H1 (cell line): ENCODE data around the gene SMS. TPM values are rescaled to one million over a fixed set of nuclear protein-coding genes. Genes with fewer than 3 reads are reported as not detected.

Source experiments
- CTCF ChIA-PET: fragments of 300-600 bp; sonication (Branson Sonifier 250); formaldehyde crosslinking; loops from one replicate; lab custom pipeline; 2021; ENCODE audit not compliant: partially characterized antibody; lab: Charles Lee
- POLR2A ChIA-PET: fragments of 300-600 bp; sonication (Branson Sonifier 250); formaldehyde crosslinking; loops from one replicate; lab custom pipeline; 2021; ENCODE audit warnings: inconsistent platforms; ENCODE audit not compliant: partially characterized antibody; lab: Charles Lee
- DNase-seq, 2 experiments: peaks; one replicate each; pipeline versions ENCODE4 v3.0.0 to v3.0.0-alpha.2; 2010 to 2022; ENCODE audit warnings: low spot score in 2 of 2, low read depth in 1 of 2, mixed read lengths in 1 of 2
- FAIRE-seq: peaks from 2 replicates; lab custom pipeline; 2011; peaks lifted over from hg19 to GRCh38; lab: Jason Lieb, UNC
- H2AFZ ChIP-seq: 2 replicates; pipeline ENCODE4 v1.8.1; 2012; ENCODE audit warnings: low read length, inconsistent platforms
- H2AK5ac ChIP-seq: 2 replicates; pipeline ENCODE4 v1.6.1; 2013; ENCODE audit warnings: low read depth, low read length
- H2BK120ac ChIP-seq: replicated peaks from 2 replicates; pipeline ENCODE3; 2013; ENCODE audit warnings: low read depth, low read length, inconsistent platforms
- H2BK12ac ChIP-seq: 2 replicates; pipeline ENCODE4 v1.6.1; 2013; ENCODE audit warnings: low read depth, low read length
- H2BK15ac ChIP-seq: 2 replicates; pipeline ENCODE4 v1.6.1; 2013; ENCODE audit warnings: low read length
- H2BK20ac ChIP-seq: 2 replicates; pipeline ENCODE4 v1.6.1; 2013; ENCODE audit warnings: low read length
- H2BK5ac ChIP-seq: 2 replicates; pipeline ENCODE4 v1.6.1; 2013; ENCODE audit warnings: low read depth, low read length
- H3K14ac ChIP-seq: 2 replicates; pipeline ENCODE4 v1.6.1; 2013; ENCODE audit warnings: inconsistent platforms; ENCODE audit not compliant: insufficient read length
- H3K18ac ChIP-seq: 2 replicates; pipeline ENCODE4 v1.6.1; 2013; ENCODE audit warnings: low read length; ENCODE audit errors: extremely low read depth
- H3K23ac ChIP-seq: 2 replicates; pipeline ENCODE4 v1.6.1; 2013; ENCODE audit warnings: inconsistent platforms; ENCODE audit not compliant: insufficient read length
- H3K23me2 ChIP-seq: 2 replicates; pipeline ENCODE4 v1.6.1; 2013; ENCODE audit warnings: low read depth, low read length
- H3K27ac ChIP-seq: 2 replicates; pipeline ENCODE4 v1.6.1; 2011; ENCODE audit warnings: low read depth, low read length, inconsistent platforms
- H3K27me3 ChIP-seq, 4 experiments: replicated peaks in 1 of 4; 1 replicate in 1 of 4; 2 replicates in 3 of 4; pipeline versions ENCODE4 v1.6.1 to v1.8.1; 2011 to 2013; ENCODE audit warnings: low read length in 3 of 4, mild to moderate bottlenecking in 3 of 4, inconsistent platforms in 2 of 4, mixed read lengths in 2 of 4, moderate library complexity in 1 of 4; ENCODE audit not compliant: control insufficient read depth in 3 of 4, insufficient read depth in 3 of 4; ENCODE audit errors: extremely low read depth in 1 of 4
- H3K36me3 ChIP-seq, 4 experiments: 2 replicates each; pipeline versions ENCODE4 v1.6.1 to v1.8.1; 2011 to 2013; ENCODE audit warnings: mild to moderate bottlenecking in 4 of 4, low read length in 3 of 4, moderate library complexity in 2 of 4, control low read depth in 1 of 4, inconsistent platforms in 1 of 4; ENCODE audit not compliant: insufficient read depth in 4 of 4, control insufficient read depth in 2 of 4
- H3K4ac ChIP-seq: replicated peaks from 2 replicates; pipeline ENCODE3; 2013; ENCODE audit warnings: low read length, low read depth, mixed read lengths, inconsistent platforms; ENCODE audit not compliant: insufficient read length
- H3K4me1 ChIP-seq, 4 experiments: replicated peaks in 1 of 4; 1 replicate in 1 of 4; 2 replicates in 3 of 4; pipeline versions ENCODE4 v1.6.1 to v1.8.1; 2011 to 2013; ENCODE audit warnings: low read length in 3 of 4, inconsistent platforms in 2 of 4, mixed read lengths in 1 of 4; ENCODE audit not compliant: insufficient read depth in 4 of 4, control insufficient read depth in 3 of 4
- H3K4me2 ChIP-seq, 2 experiments: 2 replicates each; pipeline versions ENCODE4 v1.6.1 to v1.8.1; 2011 to 2013; ENCODE audit warnings: low read depth in 2 of 2, low read length in 2 of 2, control low read depth in 1 of 2, inconsistent platforms in 1 of 2, mild to moderate bottlenecking in 1 of 2; ENCODE audit not compliant: insufficient read depth in 1 of 2
- H3K4me3 ChIP-seq, 4 experiments: fragments of 200-600, 300-600 bp in 1 of 4; sonication (generic), shearing (Covaris generic), sonication (Bioruptor Twin) in 1 of 4; 2 replicates each; pipeline versions ENCODE4 v1.5.1 to v1.8.1; 2011 to 2016; ENCODE audit warnings: low read length in 4 of 4, low read depth in 3 of 4, control low read depth in 2 of 4, inconsistent platforms in 2 of 4, mild to moderate bottlenecking in 2 of 4, mixed read lengths in 1 of 4, moderate library complexity in 1 of 4; ENCODE audit not compliant: insufficient read depth in 2 of 4; ENCODE audit errors: extremely low read depth in 1 of 4
- H3K56ac ChIP-seq: replicated peaks from 2 replicates; pipeline ENCODE3; 2013; ENCODE audit warnings: low read depth, mild to moderate bottlenecking, mixed read lengths, low read length, inconsistent platforms; ENCODE audit not compliant: insufficient read length
- H3K79me1 ChIP-seq: 2 replicates; pipeline ENCODE4 v1.6.1; 2013; ENCODE audit warnings: low read depth, low read length, control low read depth
- H3K79me2 ChIP-seq, 2 experiments: 2 replicates each; pipeline versions ENCODE4 v1.6.1 to v1.8.1; 2012 to 2013; ENCODE audit warnings: low read length in 2 of 2, mild to moderate bottlenecking in 2 of 2, inconsistent platforms in 1 of 2; ENCODE audit not compliant: insufficient read depth in 2 of 2, control insufficient read depth in 1 of 2
- H3K9ac ChIP-seq, 4 experiments: replicated peaks in 1 of 4; 1 replicate in 1 of 4; 2 replicates in 3 of 4; pipeline versions ENCODE4 v1.6.1 to v1.8.1; 2011 to 2013; ENCODE audit warnings: low read depth in 3 of 4, low read length in 3 of 4, control low read depth in 2 of 4, mild to moderate bottlenecking in 2 of 4, moderate library complexity in 2 of 4, inconsistent platforms in 1 of 4; ENCODE audit errors: extremely low read depth in 1 of 4
- H3K9me3 ChIP-seq, 2 experiments: 2 replicates each; pipeline versions ENCODE4 v1.6.1 to v1.8.1; 2012 to 2013; ENCODE audit warnings: mild to moderate bottlenecking in 2 of 2, moderate library complexity in 2 of 2, control low read depth in 1 of 2, inconsistent platforms in 1 of 2, low read depth in 1 of 2, low read length in 1 of 2, mixed read lengths in 1 of 2; ENCODE audit not compliant: insufficient read depth in 2 of 2
- H4K20me1 ChIP-seq, 2 experiments: replicated peaks in 1 of 2; 2 replicates each; pipeline versions ENCODE3 to v1.8.1; 2011 to 2013; ENCODE audit warnings: inconsistent platforms in 2 of 2, low read length in 2 of 2, mild to moderate bottlenecking in 1 of 2; ENCODE audit not compliant: insufficient read depth in 2 of 2, control insufficient read depth in 1 of 2
- H4K5ac ChIP-seq: 2 replicates; pipeline ENCODE4 v1.6.1; 2013; ENCODE audit warnings: low read length, low read depth, mixed read lengths, inconsistent platforms; ENCODE audit not compliant: insufficient read length
- H4K8ac ChIP-seq: 2 replicates; pipeline ENCODE4 v1.8.0; 2013; ENCODE audit warnings: mild to moderate bottlenecking, moderate library complexity, low read length, inconsistent platforms; ENCODE audit not compliant: insufficient read depth; ENCODE audit errors: extremely low read depth
- H4K91ac ChIP-seq: replicated peaks from 2 replicates; pipeline ENCODE3; 2013; ENCODE audit warnings: low read length, mixed read lengths, inconsistent platforms; ENCODE audit not compliant: insufficient read length
- ASH2L ChIP-seq: fragments of 200-600, 300-600 bp; sonication (generic); IDR thresholded peaks from one replicate; pipeline ENCODE4 v1.7.1; 2017; ENCODE audit warnings: low read length
- CEBPB ChIP-seq: IDR thresholded peaks from 2 replicates; pipeline ENCODE4 v1.6.1; 2012; ENCODE audit warnings: low read depth, low read length
- CREB1 ChIP-seq: IDR thresholded peaks from 2 replicates; pipeline ENCODE4 v1.6.1; 2012; ENCODE audit warnings: inconsistent platforms
- CTBP2 ChIP-seq: IDR thresholded peaks from 2 replicates; pipeline ENCODE4 v1.7.0; 2011; ENCODE audit warnings: borderline replicate concordance, mild to moderate bottlenecking, moderate library complexity, mixed read lengths, low read length; ENCODE audit not compliant: insufficient read depth, insufficient read length
- GTF2F1 ChIP-seq: IDR thresholded peaks from 2 replicates; pipeline ENCODE4 v1.6.1; 2012; ENCODE audit warnings: low read depth, low read length, improper control_type of control experiment, borderline replicate concordance
- HDAC2 ChIP-seq, 2 experiments: fragments of 300-600 bp in 1 of 2; sonication (generic) in 1 of 2; IDR thresholded peaks; 2 replicates each; pipeline ENCODE4 v1.6.1; 2011 to 2012; ENCODE audit warnings: low read depth in 2 of 2, low read length in 2 of 2, mild to moderate bottlenecking in 2 of 2, moderate library complexity in 2 of 2, borderline replicate concordance in 1 of 2, inconsistent platforms in 1 of 2
- JUND ChIP-seq: IDR thresholded peaks from 2 replicates; pipeline ENCODE4 v1.6.1; 2011; ENCODE audit warnings: mild to moderate bottlenecking, improper control_type of control experiment, low read length
- MAFK ChIP-seq: IDR thresholded peaks from 2 replicates; pipeline ENCODE4 v1.6.1; 2012; ENCODE audit warnings: low read depth, mild to moderate bottlenecking, improper control_type of control experiment, low read length
- PHF8 ChIP-seq: fragments of 200-600 bp; sonication (generic); conservative IDR thresholded peaks from 2 replicates; pipeline ENCODE4 v1.7.1; 2012; ENCODE audit warnings: low read depth, mild to moderate bottlenecking, inconsistent platforms, low read length, moderate library complexity
- RBBP5 ChIP-seq: IDR thresholded peaks from 2 replicates; pipeline ENCODE4 v1.7.1; 2012; ENCODE audit warnings: low read depth, mild to moderate bottlenecking, inconsistent platforms, low read length, moderate library complexity, borderline replicate concordance
- RXRA ChIP-seq: IDR thresholded peaks from 2 replicates; pipeline ENCODE4 v1.6.1; 2011; ENCODE audit warnings: low read depth, mild to moderate bottlenecking, low read length, moderate library complexity; ENCODE audit not compliant: insufficient read depth
- TAF1 ChIP-seq: IDR thresholded peaks from 2 replicates; pipeline ENCODE4 v1.6.1; 2011; ENCODE audit warnings: mild to moderate bottlenecking, low read depth, low read length
- USF2 ChIP-seq: IDR thresholded peaks from 2 replicates; pipeline ENCODE4 v1.6.1; 2011; ENCODE audit warnings: low read length, improper control_type of control experiment
- WGBS, 2 experiments: shearing (Covaris generic) in 1 of 2; methylation state at CpG; one replicate each; pipeline versions ENCODE4 v1.1.6 to v1.1.7; 2013 to 2015; ENCODE audit warnings: low lambda C conversion rate in 2 of 2, mixed read lengths in 2 of 2, inconsistent platforms in 1 of 2, low coverage in 1 of 2, missing lambda C conversion rate in 1 of 2; ENCODE audit not compliant: insufficient replicate concordance in 2 of 2, insufficient coverage in 1 of 2, insufficient read length in 1 of 2; ENCODE audit errors: extremely low coverage in 1 of 2, missing lambda C conversion rate in 1 of 2; 5-methylcytosine and 5-hydroxymethylcytosine counted together
- polyA plus RNA-seq, 7 experiments: library from polyadenylated mRNA; depleted of rRNA in 3 of 7; stranded (reverse) in 5 of 7; unstranded in 2 of 7; fragments of >200 nt in 5 of 7; fragments of 200-250 nt in 2 of 7; gene quantifications; 1 replicate in 5 of 7; 2 replicates in 1 of 7; 4 replicates in 1 of 7; pipeline versions ENCODE4 v1.2.1 to v1.2.3, GENCODE V29; 2011 to 2013; ENCODE audit warnings: missing spikeins in 2 of 7, mixed read lengths in 2 of 7
- total RNA-seq: library from RNA; stranded (reverse); fragmentation: NEBNext Ultra II Directional; extraction: Animal tissue kit (Norgen Biotek cat#: 25700); gene quantifications from 2 replicates; pipeline ENCODE4 v1.2.1, GENCODE V29; 2021

The SMS gene
- total and polyA plus RNA-seq, 2 of the 8 experiments (the other 6 are each of a cell fraction or from before 2014, with no cell fraction given) = 66.3 to 256 TPM

GRCh38 chrX:21990832-21991231 is 50.3 kb downstream of the SMS start:
- POLR2A ChIA-PET = no interaction called here
- H2BK120ac ChIP-seq = no peak overlapping the region
- no peak overlapping the region for H3K14ac ChIP-seq
- no peak overlapping the region for H3K4me2 ChIP-seq
- peaks cover 0 to 60% (median 15%) of the 10 kb centered on the region in 4 experiments; a peak in 7 of 8 replicates for H3K36me3 ChIP-seq
- H2BK5ac ChIP-seq = no peak overlapping the region
- H3K9ac ChIP-seq = no peak overlapping the region
- H4K20me1 ChIP-seq = no peaks in the 10 kb centered on the region
- H2AFZ ChIP-seq = no peak overlapping the region
- H3K27ac ChIP-seq = no peak overlapping the region
- FAIRE-seq = no peak
- H3K4me1 ChIP-seq = no peaks in the 10 kb centered on the region
- H3K18ac ChIP-seq = no peak overlapping the region
- H2AK5ac ChIP-seq = no peak overlapping the region
- no peak overlapping the region for H3K4me3 ChIP-seq
- H2BK12ac ChIP-seq = no peak overlapping the region
- no peaks in the 10 kb centered on the region for H3K79me2 ChIP-seq
- 96% methylated on average over 8 of the region's 8 CpGs; no CpG with 5 or more reads in 1 of the 2 experiments for WGBS, 2 experiments
- H3K79me1 ChIP-seq = no peaks in the 10 kb centered on the region
- H4K5ac ChIP-seq = no peak overlapping the region
- no peak overlapping the region for H2BK15ac ChIP-seq
- H3K56ac ChIP-seq = no peak overlapping the region
- H3K27me3 ChIP-seq = no peaks in the 10 kb centered on the region
- no peak overlapping the region for H4K8ac ChIP-seq
- H2BK20ac ChIP-seq = no peak overlapping the region
- no peak overlapping the region for H3K23ac ChIP-seq
- CTCF ChIA-PET = interaction anchor here (1.1 kb wide), 1 partner anchor 977 kb away, joined by 3 read pairs; no protein-coding TSS in a partner anchor
- no peak overlapping the region for H3K4ac ChIP-seq
- H3K9me3 ChIP-seq = no peaks in the 10 kb centered on the region
- no peak overlapping the region for H4K91ac ChIP-seq
- DNase-seq = no peak
- no peaks in the 10 kb centered on the region for H3K23me2 ChIP-seq
- no peak for TF ChIP-seq ASH2L
- no peak for TF ChIP-seq JUND
- no peak for TF ChIP-seq TAF1
- TF ChIP-seq CTBP2 = no peak
- no peak for TF ChIP-seq PHF8
- no peak for TF ChIP-seq CREB1
- TF ChIP-seq MAFK = no peak
- TF ChIP-seq GTF2F1 = no peak
- no peak for TF ChIP-seq USF2
- no peak for TF ChIP-seq CEBPB
- TF ChIP-seq HDAC2 (IDR thresholded peaks at IDR 0.05; ENCODE audit: borderline replicate concordance in 1 of 2, low read depth in 2 of 2, low read length in 2 of 2) = no peak
- no peak for TF ChIP-seq RBBP5
- TF ChIP-seq RXRA = no peak
